ENCODE data around the gene NCDN.

Gene NCDN

DNA sequence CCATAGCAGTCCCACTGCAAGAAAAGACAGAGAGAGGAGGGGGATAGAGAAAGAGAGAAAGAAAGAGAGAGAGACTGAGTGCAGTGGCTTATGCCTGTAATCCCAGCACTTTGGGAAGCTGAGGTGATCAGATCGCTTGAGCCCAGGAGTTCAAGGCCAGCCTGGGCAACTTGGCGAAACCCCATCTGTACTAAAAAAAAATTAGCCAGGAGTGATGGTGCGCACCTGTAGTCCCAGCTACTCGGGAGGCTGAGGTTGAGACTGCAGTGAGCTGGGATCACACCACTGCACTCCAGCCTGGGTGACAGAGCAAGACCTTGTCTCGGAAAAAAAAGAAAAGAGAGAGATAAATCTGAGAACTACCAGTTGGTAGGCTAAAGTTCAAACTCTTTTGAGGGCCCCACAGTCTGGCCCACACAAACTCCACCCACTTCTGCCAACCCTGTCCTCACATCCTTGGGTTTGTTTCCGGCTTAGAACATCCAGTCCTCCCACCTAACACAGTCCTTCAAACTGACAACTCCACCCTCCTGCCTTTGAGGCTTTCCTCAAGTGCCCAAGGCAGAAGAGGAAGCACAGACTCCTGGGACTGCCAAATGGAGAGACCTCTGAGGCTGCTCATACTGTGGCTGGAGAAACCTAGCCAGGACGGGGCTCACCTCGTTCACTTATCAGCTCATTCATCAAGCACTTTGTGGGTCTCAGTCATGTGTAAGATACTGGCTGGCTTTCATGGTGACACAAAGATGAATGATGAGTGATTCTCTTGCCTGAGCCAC is 35.6 kb downstream of the NCDN start:
- in situ Hi-C loops (cut with HindIII; ENCODE audit: low pct_unique_long_range_greater_than_20kb, low sequenced_read_pairs) = no loop called here
- DNase-seq (ENCODE audit: low read depth in 1 of 2, low spot score in 1 of 2) = no peak
- TF ChIP-seq JUND (IDR thresholded peaks at IDR 0.05; ENCODE audit: low read depth) = no peak

DNA sequence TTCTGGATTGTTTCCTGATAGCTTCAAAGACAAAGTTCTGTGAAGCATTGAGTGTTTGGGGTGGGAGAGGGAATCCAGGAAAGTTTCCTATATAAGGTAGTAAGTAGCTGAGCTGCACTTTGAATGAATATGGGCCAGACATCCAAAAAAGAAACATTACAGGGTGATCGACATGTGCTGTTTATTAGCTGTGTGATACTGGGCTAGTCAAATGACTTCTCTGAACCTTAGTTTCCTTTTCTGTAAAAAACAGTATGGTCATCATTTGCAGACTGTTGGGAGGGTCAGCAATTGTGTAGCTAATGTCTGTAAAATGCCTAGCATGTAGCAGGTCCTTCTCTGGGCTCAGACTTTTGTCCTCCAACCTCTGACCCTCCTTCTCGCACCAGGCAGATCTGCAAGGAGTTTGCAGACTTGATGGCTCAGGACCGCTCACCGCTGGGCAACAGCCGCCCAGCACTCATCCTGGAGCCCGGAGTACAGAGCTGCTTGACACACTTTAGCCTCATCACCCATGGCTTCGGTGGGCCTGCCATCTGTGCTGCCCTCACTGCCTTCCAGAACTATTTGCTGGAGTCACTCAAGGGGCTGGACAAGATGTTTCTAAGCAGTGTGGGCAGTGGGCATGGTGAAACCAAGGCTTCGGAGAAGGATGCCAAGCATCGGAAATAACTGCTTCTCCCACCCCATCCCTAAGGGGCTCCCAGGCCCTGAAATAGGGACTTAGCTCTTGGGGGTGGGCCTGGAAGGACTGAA is 36.6 kb downstream of the NCDN start:
- DNase-seq (ENCODE audit: low read depth in 1 of 2, low spot score in 1 of 2) = no peak

DNA sequence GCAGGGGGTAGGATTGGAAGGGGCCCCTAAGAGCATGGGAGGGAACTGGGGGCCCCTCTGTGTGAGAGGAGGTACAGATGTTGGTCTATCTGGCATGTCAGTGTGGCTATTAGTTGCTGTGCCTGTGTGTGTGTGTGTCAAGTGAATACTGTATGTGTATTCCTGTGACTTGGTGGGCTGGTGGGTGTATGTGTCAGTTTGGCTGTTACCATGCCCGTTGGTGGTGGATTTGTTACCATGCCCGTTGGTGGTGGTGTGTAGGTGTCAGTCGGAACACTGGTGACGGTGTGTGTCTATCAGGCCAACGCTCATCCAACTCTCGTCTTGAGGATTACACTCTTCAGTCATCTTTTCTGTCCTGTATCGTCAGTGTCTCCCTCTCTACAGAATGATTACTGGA is 38.1 kb downstream of the NCDN start:
- in situ Hi-C loops (cut with HindIII; ENCODE audit: low pct_unique_long_range_greater_than_20kb, low sequenced_read_pairs) = no loop called here
- no peak for TF ChIP-seq JUND (IDR thresholded peaks at IDR 0.05; ENCODE audit: low read depth)

More for the DNA sequence above, 36.6 kb downstream of the NCDN start:
- TF ChIP-seq JUND (IDR thresholded peaks at IDR 0.05; ENCODE audit: low read depth) = no peak
- in situ Hi-C loops (cut with HindIII; ENCODE audit: low pct_unique_long_range_greater_than_20kb, low sequenced_read_pairs) = no loop called here

GRCh38 chr1:35597870-35598269 is 40.3 kb downstream of the NCDN start:
- DNase-seq (ENCODE audit: low read depth in 1 of 2, low spot score in 1 of 2) = no peak
- no peak for TF ChIP-seq JUND (IDR thresholded peaks at IDR 0.05; ENCODE audit: low read depth)
- in situ Hi-C loops (cut with HindIII; ENCODE audit: low pct_unique_long_range_greater_than_20kb, low sequenced_read_pairs) = no loop called here

More for the DNA sequence above, 38.1 kb downstream of the NCDN start:
- DNase-seq (ENCODE audit: low read depth in 1 of 2, low spot score in 1 of 2) = no peak

DNA sequence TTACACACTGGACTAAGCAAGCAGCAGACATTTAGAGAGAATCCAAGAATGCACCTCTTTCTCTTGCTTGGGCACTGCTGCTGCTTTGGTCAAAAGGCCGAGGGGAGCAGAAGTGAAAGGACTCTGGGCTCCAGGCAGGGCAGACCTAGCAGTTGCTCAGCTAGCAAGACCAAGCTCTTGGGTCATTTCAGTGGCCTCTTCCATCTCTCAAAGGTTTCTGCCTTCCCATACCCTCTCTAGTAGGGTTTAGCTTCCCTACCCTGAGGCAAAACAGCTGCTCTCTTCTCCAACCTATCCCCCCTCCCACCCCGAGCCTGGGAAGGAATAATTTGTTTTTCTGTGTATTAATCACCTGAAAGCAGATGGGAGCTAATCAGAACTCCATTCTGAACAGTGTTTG is 41.3 kb downstream of the NCDN start:
- DNase-seq (ENCODE audit: low read depth in 1 of 2, low spot score in 1 of 2) = no peak
- TF ChIP-seq JUND (IDR thresholded peaks at IDR 0.05; ENCODE audit: low read depth) = no peak
- in situ Hi-C loops (cut with HindIII; ENCODE audit: low pct_unique_long_range_greater_than_20kb, low sequenced_read_pairs) = no loop called here

GRCh38 chr1:35599411-35599810 is 41.8 kb downstream of the NCDN start:
- no peak for TF ChIP-seq JUND (IDR thresholded peaks at IDR 0.05; ENCODE audit: low read depth)
- in situ Hi-C loops (cut with HindIII; ENCODE audit: low pct_unique_long_range_greater_than_20kb, low sequenced_read_pairs) = no loop called here
- DNase-seq (ENCODE audit: low read depth in 1 of 2, low spot score in 1 of 2) = no peak

- peak in 1 of 2 experiments; percentile 30 for DNase-seq (ENCODE audit: low read depth in 1 of 2, low spot score in 1 of 2)
- in situ Hi-C loops (cut with HindIII; ENCODE audit: low pct_unique_long_range_greater_than_20kb, low sequenced_read_pairs) = no loop called here
- TF ChIP-seq JUND (IDR thresholded peaks at IDR 0.05; ENCODE audit: low read depth) = no peak
Observed at GRCh38 chr1:35600593-35600992, 43.0 kb downstream of the NCDN start.

GRCh38 chr1:35603468-35603867 is 45.9 kb downstream of the NCDN start:
- TF ChIP-seq JUND (IDR thresholded peaks at IDR 0.05; ENCODE audit: low read depth) = no peak
- in situ Hi-C loops (cut with HindIII; ENCODE audit: low pct_unique_long_range_greater_than_20kb, low sequenced_read_pairs) = no loop called here
- DNase-seq (ENCODE audit: low read depth in 1 of 2, low spot score in 1 of 2) = no peak

GRCh38 chr1:35603941-35604340 is 46.3 kb downstream of the NCDN start:
- DNase-seq (ENCODE audit: low read depth in 1 of 2, low spot score in 1 of 2) = no peak
- in situ Hi-C loops (cut with HindIII; ENCODE audit: low pct_unique_long_range_greater_than_20kb, low sequenced_read_pairs) = no loop called here

GRCh38 chr1:35605071-35605866 is 47.7 kb downstream of the NCDN start:
- in situ Hi-C loops (cut with HindIII; ENCODE audit: low pct_unique_long_range_greater_than_20kb, low sequenced_read_pairs) = no loop called here
- no peak for TF ChIP-seq JUND (IDR thresholded peaks at IDR 0.05; ENCODE audit: low read depth)
- DNase-seq (ENCODE audit: low read depth in 1 of 2, low spot score in 1 of 2) = no peak

More at GRCh38 chr1:35603941-35604340, 46.3 kb downstream of the NCDN start:
- TF ChIP-seq JUND (IDR thresholded peaks at IDR 0.05; ENCODE audit: low read depth) = no peak

- TF ChIP-seq JUND (IDR thresholded peaks at IDR 0.05; ENCODE audit: low read depth) = no peak
- in situ Hi-C loops (cut with HindIII; ENCODE audit: low pct_unique_long_range_greater_than_20kb, low sequenced_read_pairs) = no loop called here
- DNase-seq (ENCODE audit: low read depth in 1 of 2, low spot score in 1 of 2) = no peak
Observed at GRCh38 chr1:35605867-35606182, 48.2 kb downstream of the NCDN start.

- no peak for TF ChIP-seq JUND (IDR thresholded peaks at IDR 0.05; ENCODE audit: low read depth)
- in situ Hi-C loops (cut with HindIII; ENCODE audit: low pct_unique_long_range_greater_than_20kb, low sequenced_read_pairs) = no loop called here
- no peak for DNase-seq (ENCODE audit: low read depth in 1 of 2, low spot score in 1 of 2)
Observed at GRCh38 chr1:35611655-35612054, 54.1 kb downstream of the NCDN start.

DNA sequence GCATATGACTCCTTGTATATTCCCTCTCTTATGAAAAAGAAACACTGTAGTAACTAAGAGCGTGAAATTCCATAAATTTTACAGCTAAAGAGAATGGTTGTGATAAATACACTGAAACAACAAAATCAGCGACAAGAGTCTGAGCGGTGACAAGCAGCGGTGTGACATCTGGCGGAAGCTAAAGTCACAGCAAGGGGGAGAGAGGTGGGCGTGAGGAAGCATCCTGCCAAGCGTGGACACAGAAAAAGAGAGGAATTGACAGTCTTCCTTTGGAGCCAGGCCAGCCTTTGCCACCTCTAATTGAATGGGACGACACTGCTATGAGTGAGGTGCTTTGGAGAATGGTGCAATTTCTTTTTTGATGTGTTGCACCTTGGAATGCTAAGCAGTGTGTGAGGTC is 57.8 kb downstream of the NCDN start:
- no peak for TF ChIP-seq JUND (IDR thresholded peaks at IDR 0.05; ENCODE audit: low read depth)
- in situ Hi-C loops (cut with HindIII; ENCODE audit: low pct_unique_long_range_greater_than_20kb, low sequenced_read_pairs) = no loop called here
- DNase-seq (ENCODE audit: low read depth in 1 of 2, low spot score in 1 of 2) = no peak
